GM06990 (cell line): ENCODE results near the gene SEPTIN6.
"Not testable (repeated sequence)": the region's sequence is repeated elsewhere in the genome, so short reads cannot be mapped to it uniquely, and the experiment has no call there.

ENCODE experiments used
- DNase-seq: peaks from one replicate; pipeline ENCODE4 v3.0.0-alpha.2; 2011; ENCODE audit not compliant: insufficient read length; ENCODE audit errors: extremely low read depth
- H3K27me3 ChIP-seq: replicated peaks from 2 replicates; pipeline ENCODE4 v1.6.0; 2011; ENCODE audit warnings: low read length; ENCODE audit not compliant: control insufficient read depth, insufficient read depth
- H3K36me3 ChIP-seq: 2 replicates; pipeline ENCODE4 v1.5.1; 2011; ENCODE audit warnings: low read length; ENCODE audit not compliant: control insufficient read depth, insufficient read depth
- H3K4me3 ChIP-seq: replicated peaks from 2 replicates; pipeline ENCODE4 v1.5.1; 2011; ENCODE audit warnings: low read depth, mild to moderate bottlenecking, control low read depth, low read length
- TF ChIP-seq, protein P1 (sequence below): IDR thresholded peaks from 2 replicates; pipeline ENCODE4 v1.5.1; 2011; ENCODE audit warnings: low read length, control low read depth, mild to moderate bottlenecking, inconsistent platforms; ENCODE audit not compliant: insufficient read depth, poor library complexity, severe bottlenecking

Gene SEPTIN6

DNA sequence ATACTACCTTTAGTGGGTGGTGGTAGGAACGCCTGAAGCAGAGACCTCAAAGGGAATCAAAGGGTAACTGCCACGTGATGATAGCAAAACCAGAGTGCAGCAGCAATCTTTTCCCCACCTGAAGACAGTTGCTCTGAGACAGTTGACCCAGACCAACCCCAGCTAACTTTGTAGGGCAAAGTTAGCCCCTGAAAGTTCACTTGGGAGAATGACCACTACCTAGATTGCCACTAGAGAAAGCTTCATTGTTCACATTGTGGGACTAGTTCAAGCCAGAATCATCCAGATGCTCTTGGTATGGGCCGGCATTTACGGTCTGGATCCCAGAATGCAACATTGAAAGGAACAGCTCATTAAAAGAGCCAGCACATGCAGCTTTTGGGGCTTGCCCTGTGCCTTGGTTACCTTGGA lies 4.1 kb downstream of the SEPTIN6 start:
- no peak for DNase-seq
- TF ChIP-seq, protein P1, sequence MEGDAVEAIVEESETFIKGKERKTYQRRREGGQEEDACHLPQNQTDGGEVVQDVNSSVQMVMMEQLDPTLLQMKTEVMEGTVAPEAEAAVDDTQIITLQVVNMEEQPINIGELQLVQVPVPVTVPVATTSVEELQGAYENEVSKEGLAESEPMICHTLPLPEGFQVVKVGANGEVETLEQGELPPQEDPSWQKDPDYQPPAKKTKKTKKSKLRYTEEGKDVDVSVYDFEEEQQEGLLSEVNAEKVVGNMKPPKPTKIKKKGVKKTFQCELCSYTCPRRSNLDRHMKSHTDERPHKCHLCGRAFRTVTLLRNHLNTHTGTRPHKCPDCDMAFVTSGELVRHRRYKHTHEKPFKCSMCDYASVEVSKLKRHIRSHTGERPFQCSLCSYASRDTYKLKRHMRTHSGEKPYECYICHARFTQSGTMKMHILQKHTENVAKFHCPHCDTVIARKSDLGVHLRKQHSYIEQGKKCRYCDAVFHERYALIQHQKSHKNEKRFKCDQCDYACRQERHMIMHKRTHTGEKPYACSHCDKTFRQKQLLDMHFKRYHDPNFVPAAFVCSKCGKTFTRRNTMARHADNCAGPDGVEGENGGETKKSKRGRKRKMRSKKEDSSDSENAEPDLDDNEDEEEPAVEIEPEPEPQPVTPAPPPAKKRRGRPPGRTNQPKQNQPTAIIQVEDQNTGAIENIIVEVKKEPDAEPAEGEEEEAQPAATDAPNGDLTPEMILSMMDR = no peak
- Histone ChIP-seq H3K4me3 (no peak overlapping the region), H3K36me3 (no peaks in the 10 kb centered on the region; the same call in 1 of the 2 replicates), H3K27me3 (no peaks in the 10 kb centered on the region)

DNA sequence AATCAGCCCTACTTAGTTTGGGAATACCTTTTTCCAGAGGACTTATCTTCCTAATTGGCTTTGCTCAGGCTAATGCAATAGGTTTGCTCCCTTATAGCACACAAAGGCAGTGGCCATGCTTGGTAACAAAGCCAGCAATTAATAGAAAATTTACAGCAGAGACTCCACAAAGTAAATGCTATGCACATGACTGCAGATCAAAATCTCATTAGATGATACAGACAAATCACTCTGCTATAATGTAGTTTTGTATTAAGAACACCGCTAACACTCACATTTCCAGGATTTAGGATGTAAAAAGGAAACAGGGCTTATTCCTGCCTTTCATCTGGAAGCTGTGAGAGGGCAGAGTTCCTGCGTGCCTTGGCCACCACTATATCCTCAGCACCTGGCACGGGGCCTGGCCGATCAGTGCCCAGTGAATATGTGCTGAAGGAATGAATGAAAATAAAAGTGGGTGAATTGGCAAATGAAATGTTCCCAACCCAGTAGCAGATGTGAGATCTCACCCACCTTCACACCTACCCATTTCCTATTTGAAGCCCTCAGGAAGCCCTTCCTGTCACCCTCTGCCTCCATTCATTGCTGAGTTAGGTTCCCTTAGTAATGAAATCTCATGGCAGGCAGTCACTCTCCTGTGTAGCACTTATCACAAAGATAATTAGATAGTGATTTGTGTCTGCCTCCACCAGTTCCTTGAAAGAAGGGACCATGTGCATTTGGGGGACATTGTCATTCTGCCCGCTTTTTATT lies 5.1 kb downstream of the SEPTIN6 start:
- no peaks in the 10 kb centered on the region; the same call in 1 of the 2 replicates for H3K36me3 ChIP-seq
- peak overlapping the region; percentile 14; the same call in 1 of the 2 replicates for H3K4me3 ChIP-seq
- no peaks in the 10 kb centered on the region for H3K27me3 ChIP-seq
- no peak for DNase-seq
- TF ChIP-seq, protein P1 = no peak

DNA sequence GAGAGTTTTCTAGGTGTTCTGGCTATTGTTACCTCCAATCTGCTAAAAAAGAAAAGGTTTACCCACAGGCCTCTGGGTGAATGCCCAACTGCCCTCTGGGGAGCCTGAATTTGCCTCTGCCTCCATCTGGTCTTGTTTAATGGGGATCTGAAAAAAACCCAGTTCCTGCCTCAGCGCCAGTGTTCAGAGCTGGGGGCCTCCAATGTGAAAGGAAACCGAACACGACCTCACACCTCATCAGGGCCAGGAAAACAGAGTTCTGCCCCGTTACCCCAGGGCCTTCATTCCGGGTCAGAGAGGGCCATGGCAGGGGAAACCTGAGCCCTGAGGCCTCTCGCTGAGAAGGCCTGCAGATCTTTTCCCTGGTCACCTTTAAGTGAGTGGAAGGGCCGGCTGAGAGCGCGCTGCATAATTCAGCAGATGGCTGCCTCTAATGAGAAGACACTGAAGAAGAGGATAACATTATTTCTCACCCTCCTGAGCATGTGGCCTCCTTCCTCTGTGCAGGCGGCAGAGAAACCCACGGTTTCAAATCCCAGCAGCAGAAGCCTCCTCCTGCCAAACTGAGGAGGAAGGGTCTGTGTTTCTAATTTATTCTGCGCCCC lies 6.8 kb downstream of the SEPTIN6 start:
- TF ChIP-seq, protein P1 = no peak
- Histone ChIP-seq H3K36me3 (no peaks in the 10 kb centered on the region; the same call in 1 of the 2 replicates), H3K4me3 (no peak overlapping the region), H3K27me3 (no peaks in the 10 kb centered on the region)
- DNase-seq = peak; percentile 75

DNA sequence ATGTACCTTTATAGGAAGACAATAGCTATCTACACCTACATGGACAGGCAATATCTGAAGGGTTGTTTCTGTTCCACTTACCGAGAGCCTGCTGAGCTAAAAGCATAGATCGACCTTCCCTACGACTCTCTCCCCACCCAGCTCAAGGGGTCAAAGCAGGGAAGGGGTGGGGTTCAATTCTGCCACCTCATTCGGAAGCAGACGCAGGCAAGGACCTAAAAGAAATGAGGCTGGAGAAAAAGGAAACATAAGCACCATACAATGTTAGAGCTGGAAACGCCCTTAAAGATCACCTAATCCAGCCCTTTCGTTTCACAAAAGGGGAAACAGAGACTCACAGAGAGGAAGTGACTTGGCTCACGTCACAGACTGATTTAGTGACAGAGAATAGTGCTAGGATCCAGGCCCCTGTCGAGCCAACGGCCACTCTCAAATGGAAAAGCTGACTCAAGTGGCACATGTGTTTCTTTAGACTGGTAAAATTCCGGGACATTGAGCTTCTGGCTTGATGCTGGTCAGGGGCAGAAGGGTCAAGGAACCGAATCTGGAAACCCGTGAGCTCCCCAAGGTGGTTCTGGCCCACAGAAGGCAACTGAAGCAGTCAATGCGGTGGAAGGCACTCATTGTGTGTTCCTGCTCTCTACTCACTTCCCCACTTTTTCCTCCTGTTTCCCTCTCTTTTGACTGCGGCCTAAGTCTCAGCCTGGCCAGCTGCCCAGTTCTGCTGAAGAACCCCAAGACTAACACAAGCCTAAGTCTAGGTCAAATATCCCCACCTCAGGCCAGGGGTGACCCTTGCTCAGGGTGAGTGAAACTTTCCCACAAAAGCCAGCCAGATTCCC lies 7.5 kb downstream of the SEPTIN6 start:
- no peaks in the 10 kb centered on the region; the same call in 1 of the 2 replicates for H3K36me3 ChIP-seq
- peak overlapping the region; percentile 33 for H3K4me3 ChIP-seq
- TF ChIP-seq, protein P1 = no peak
- peak; percentile 72 for DNase-seq
- no peaks in the 10 kb centered on the region for H3K27me3 ChIP-seq

DNA sequence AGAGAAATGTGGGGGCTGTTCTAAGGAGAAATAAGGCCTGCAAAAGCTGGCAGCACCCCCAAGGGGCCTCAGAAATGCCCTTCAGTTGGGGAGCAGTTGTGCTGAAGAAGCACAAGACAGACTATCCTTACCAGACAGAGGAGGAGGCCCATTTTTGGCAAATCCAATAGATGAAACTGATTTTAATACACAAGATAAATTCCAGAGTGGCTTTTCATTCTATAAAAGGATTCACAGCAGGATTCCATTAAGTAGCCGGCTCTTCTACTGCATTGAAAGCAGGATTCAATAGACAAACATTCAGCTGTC lies 8.1 kb downstream of the SEPTIN6 start:
- Histone ChIP-seq H3K36me3 (no peaks in the 10 kb centered on the region; the same call in 1 of the 2 replicates), H3K27me3 (no peaks in the 10 kb centered on the region), H3K4me3 (peak overlapping the region; percentile 33)
- TF ChIP-seq, protein P1 = no peak
- DNase-seq = no peak

DNA sequence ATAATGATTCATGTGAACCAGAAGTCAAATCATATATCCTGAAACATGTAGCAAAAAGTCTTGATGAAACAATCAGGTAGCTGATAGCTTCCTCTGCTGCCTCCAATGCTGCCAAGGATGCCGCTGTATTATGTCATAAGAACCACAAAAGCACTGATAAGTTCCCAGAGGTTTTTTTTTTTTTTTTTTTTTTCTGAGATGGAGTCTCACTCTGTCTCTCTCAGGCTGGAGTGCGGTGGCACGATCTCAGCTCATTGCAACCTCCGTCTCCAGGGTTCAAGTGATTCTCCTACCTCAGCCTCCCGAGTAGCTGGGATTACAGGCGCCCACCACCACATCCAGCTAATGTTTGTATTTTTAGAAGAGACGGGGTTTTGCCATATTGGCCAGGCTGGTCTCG lies 8.7 kb downstream of the SEPTIN6 start:
- not testable (repeated sequence) for DNase-seq, H3K27me3 ChIP-seq, H3K4me3 ChIP-seq, H3K36me3 ChIP-seq
